Measurements from ENCODE around the gene PDLIM1. TPM values are rescaled to one million over a fixed set of nuclear protein-coding genes. Genes with fewer than 3 reads are reported as not detected.

PDLIM1 gene, protein sequence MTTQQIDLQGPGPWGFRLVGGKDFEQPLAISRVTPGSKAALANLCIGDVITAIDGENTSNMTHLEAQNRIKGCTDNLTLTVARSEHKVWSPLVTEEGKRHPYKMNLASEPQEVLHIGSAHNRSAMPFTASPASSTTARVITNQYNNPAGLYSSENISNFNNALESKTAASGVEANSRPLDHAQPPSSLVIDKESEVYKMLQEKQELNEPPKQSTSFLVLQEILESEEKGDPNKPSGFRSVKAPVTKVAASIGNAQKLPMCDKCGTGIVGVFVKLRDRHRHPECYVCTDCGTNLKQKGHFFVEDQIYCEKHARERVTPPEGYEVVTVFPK
- 100 to 1,000 TPM; 113 to 150 (median 128) TPM for total RNA-seq

DNA sequence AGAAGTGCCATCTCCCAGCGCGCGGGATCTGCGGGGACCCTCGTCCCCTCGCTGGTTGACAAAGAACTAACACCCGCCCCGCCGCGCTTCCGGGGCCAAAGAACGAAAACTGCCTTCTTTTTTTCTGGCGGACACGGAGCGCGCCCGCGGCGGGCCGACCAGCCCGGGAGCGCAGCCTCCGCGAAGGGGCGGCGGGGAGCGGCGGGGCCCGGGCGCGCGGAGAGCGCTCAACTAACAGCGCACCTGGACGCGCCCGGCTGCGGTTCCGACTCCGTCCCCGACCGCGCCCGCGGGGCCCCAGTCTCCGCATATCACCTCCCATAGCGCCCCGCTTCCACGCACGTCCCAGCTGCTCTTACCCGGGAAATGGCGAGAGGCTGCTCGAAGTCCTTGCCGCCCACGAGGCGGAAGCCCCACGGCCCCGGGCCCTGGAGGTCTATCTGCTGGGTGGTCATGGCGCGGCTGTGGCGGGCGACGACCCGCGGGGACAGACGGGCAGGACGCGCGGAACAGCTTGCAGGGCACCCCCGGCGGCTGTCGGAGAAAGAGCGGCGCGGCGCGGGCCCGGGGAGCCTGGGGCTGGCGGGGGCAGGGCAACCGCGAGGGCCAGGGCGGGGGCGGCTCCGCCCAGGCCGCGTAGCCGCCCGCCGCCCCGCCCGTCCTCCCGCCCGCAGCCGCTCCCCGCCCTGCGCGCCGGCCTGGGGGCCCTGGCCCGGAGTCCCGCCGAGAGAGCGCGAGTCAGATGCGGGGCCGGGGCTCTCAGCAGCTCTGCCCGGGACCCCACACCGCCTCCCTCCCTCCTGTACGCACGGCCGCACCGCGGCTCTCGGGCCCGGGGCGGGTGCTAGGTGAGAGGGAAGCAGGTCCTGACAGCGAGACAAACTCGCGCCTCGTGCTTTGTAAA is at the start of gene PDLIM1:
PDLIM1 (minus strand) TSS at position 543 of the 904 bp plus-strand sequence; CDS start at position 455, 88 bp downstream.
- 3 to 6% methylated on average over 20 to 67 of the region's 119 CpGs for WGBS, 2 donors
- H3K36me3 ChIP-seq, result no peaks in the 10 kb centered on the region
- H3K4me1 ChIP-seq, result peaks cover 0 to 49% (median 10%) of the 10 kb centered on the region in 4 donors
- H3K9me3 ChIP-seq, result no peaks in the 10 kb centered on the region
- H3K27me3 ChIP-seq, result peaks cover 0 to 17% of the 10 kb centered on the region in 2 donors
- peak within 1 kb of the TSS; percentile 60 to 85 (median 76) for H3K4me3 ChIP-seq
- DNase-seq (ENCODE audit: low spot score in 2 of 2), result no peak
- TF ChIP-seq, protein P1, sequence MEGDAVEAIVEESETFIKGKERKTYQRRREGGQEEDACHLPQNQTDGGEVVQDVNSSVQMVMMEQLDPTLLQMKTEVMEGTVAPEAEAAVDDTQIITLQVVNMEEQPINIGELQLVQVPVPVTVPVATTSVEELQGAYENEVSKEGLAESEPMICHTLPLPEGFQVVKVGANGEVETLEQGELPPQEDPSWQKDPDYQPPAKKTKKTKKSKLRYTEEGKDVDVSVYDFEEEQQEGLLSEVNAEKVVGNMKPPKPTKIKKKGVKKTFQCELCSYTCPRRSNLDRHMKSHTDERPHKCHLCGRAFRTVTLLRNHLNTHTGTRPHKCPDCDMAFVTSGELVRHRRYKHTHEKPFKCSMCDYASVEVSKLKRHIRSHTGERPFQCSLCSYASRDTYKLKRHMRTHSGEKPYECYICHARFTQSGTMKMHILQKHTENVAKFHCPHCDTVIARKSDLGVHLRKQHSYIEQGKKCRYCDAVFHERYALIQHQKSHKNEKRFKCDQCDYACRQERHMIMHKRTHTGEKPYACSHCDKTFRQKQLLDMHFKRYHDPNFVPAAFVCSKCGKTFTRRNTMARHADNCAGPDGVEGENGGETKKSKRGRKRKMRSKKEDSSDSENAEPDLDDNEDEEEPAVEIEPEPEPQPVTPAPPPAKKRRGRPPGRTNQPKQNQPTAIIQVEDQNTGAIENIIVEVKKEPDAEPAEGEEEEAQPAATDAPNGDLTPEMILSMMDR (IDR thresholded peaks at IDR 0.05), result peak in 4 of 5 experiments; percentile 12 to 72 (median 41)
- TF ChIP-seq POLR2A (IDR thresholded peaks at IDR 0.05) (peak; percentile 39 to 63), EP300 (IDR thresholded peaks at IDR 0.05) (peak in 1 of 2 donors; percentile 75)
- peak within 1 kb of the TSS; percentile 30 to 94 (median 82) for H3K27ac ChIP-seq

DNA sequence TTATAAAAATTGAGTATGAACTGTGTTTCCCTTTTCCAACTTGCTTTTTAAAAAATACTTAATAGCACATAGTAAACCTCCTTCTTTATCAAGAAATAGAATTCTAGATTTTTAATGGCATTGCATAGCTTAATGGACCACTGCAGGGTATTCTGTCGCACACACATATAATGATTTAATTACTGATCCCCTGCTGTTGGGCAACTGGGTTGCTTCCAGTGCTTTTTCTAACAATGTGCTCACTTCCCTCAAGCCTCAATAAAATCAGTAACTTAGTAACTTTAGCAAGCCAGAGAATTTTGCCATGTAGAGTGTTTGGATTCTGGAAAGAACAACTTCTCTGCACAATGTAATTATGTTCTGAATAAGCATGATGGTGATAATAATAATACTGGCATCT is 49.1 kb upstream of the PDLIM1 start:
- H3K27me3 ChIP-seq, result no peaks in the 10 kb centered on the region
- TF ChIP-seq, protein P1 (IDR thresholded peaks at IDR 0.05), result no peak
- TF ChIP-seq POLR2A (IDR thresholded peaks at IDR 0.05), result no peak
- no peak for TF ChIP-seq EP300 (IDR thresholded peaks at IDR 0.05)
- DNase-seq (ENCODE audit: low spot score in 2 of 2), result no peak
- peaks cover 0 to 27% (median 3%) of the 10 kb centered on the region in 4 donors for H3K4me1 ChIP-seq
- H3K36me3 ChIP-seq, result peaks cover 5 to 93% (median 6%) of the 10 kb centered on the region in 3 donors
- no peak overlapping the region for H3K4me3 ChIP-seq
- no peak overlapping the region for H3K27ac ChIP-seq
- H3K9me3 ChIP-seq, result no peaks in the 10 kb centered on the region
- 94 to 97% methylated on average over 1 of the region's 1 CpG for WGBS, 2 donors

DNA sequence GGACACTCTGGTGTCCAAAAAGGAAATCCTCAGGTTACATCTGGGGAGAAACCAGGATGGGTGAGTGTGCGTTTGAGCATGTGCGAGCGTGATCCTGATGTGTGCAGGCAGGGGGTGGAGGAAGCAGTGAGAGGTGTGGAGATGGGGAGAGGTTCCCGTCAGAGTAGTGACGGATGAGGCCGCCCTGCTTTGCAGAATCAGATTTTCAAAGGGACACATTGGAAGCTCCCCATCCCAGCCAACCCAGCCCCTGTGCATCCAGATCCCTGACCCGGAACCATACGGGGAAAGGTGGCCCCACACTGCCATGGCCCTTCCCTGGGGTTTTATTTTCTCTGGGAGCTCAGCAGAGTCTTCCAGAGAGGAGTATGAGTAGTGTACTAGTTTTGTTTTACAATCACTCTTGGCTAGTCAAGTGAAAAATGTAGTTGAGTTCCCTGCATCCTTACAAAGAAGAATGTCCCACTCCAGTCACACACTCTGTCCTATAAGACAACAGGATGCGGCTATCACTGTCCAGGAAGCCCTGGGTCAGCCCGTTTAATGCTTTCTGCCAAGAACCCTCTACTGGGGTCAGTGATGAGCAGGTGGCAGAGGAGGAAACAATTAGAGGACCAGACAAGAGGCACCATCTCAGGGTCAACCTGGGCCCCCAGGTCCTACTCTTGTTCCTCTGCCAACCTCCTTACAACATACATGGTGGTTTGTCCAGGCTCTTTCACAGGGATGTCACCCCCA is 46.8 kb upstream of the PDLIM1 start:
- H3K27ac ChIP-seq, result no peak overlapping the region
- H3K4me1 ChIP-seq, result peaks cover 0 to 31% (median 3%) of the 10 kb centered on the region in 4 donors

DNA sequence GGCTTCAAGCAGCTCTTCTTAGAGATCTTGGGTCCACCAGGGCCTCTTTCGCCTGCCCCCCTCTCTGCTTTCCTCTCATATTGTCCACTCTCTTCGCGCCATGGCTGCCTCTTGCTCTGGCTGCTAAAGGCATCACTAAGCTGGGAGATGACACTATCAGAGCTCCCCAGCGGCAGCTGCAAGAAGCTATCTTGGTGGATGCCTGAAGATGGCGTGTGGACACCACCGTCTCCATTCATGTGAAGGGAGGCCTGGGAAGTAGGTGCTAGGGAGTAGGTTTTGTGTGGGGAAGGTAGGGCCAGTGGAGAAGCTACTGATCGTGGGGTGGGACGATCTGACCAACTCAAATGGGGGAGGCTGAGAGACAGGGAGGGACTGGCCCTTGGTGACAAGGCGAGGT is 45.9 kb upstream of the PDLIM1 start:
- WGBS, 2 donors, result 94% methylated on average over 9 of the region's 9 CpGs
- Histone ChIP-seq H3K27ac (no peak overlapping the region), H3K27me3 (no peaks in the 10 kb centered on the region), H3K9me3 (no peaks in the 10 kb centered on the region), H3K4me1 (peaks cover 0 to 23% (median 2%) of the 10 kb centered on the region in 4 donors), H3K4me3 (no peak overlapping the region), H3K36me3 (peaks cover 5 to 97% (median 6%) of the 10 kb centered on the region in 3 donors)
- no peak for TF ChIP-seq POLR2A (IDR thresholded peaks at IDR 0.05)
- TF ChIP-seq EP300 (IDR thresholded peaks at IDR 0.05), result no peak
- TF ChIP-seq, protein P1 (IDR thresholded peaks at IDR 0.05), result no peak
- DNase-seq (ENCODE audit: low spot score in 2 of 2), result no peak

More for the DNA sequence above, 46.8 kb upstream of the PDLIM1 start:
- no peak for DNase-seq (ENCODE audit: low spot score in 2 of 2)
- H3K4me3 ChIP-seq, result no peak overlapping the region
- no peak for TF ChIP-seq POLR2A (IDR thresholded peaks at IDR 0.05)
- TF ChIP-seq EP300 (IDR thresholded peaks at IDR 0.05), result no peak
- TF ChIP-seq, protein P1 (IDR thresholded peaks at IDR 0.05), result no peak
- WGBS, 2 donors, result 88 to 90% methylated on average over 10 of the region's 10 CpGs
- no peaks in the 10 kb centered on the region for H3K9me3 ChIP-seq
- peaks cover 5 to 97% (median 6%) of the 10 kb centered on the region in 3 donors for H3K36me3 ChIP-seq
- no peaks in the 10 kb centered on the region for H3K27me3 ChIP-seq

Measured in tibial nerve (tissue), 4 donors.